Endodermal cell (in vitro differentiated cells): ENCODE data around the gene COMMD1. TPM values are rescaled to one million over a fixed set of nuclear protein-coding genes. Genes with fewer than 3 reads are reported as not detected.

Experiments
- DNase-seq: peaks from one replicate; pipeline ENCODE4 v3.0.0-alpha.2; 2017
- H3K27ac ChIP-seq: 2 replicates; pipeline ENCODE4 v1.5.1; 2013; ENCODE audit warnings: mild to moderate bottlenecking, low read depth, low read length, moderate library complexity
- H3K27me3 ChIP-seq: 2 replicates; pipeline ENCODE4 v1.6.1; 2013; ENCODE audit warnings: mild to moderate bottlenecking, low read length, moderate library complexity; ENCODE audit not compliant: insufficient read depth, control insufficient read depth, poor library complexity, severe bottlenecking
- H3K36me3 ChIP-seq: 2 replicates; pipeline ENCODE4 v1.7.0; 2013; ENCODE audit warnings: mild to moderate bottlenecking, low read length, moderate library complexity; ENCODE audit not compliant: control insufficient read depth, insufficient read depth
- H3K4me1 ChIP-seq: one replicate; pipeline ENCODE4 v1.7.0; 2013; ENCODE audit warnings: low read length; ENCODE audit not compliant: control insufficient read depth, insufficient read depth
- H3K4me3 ChIP-seq: 2 replicates; pipeline ENCODE4 v1.5.1; 2013; ENCODE audit warnings: mild to moderate bottlenecking, low read length, moderate library complexity
- H3K9ac ChIP-seq: 2 replicates; pipeline ENCODE4 v1.6.1; 2013; ENCODE audit warnings: mild to moderate bottlenecking, low read length, moderate library complexity; ENCODE audit not compliant: poor library complexity, severe bottlenecking; ENCODE audit errors: extremely low read depth
- H3K9me3 ChIP-seq: 2 replicates; pipeline ENCODE4 v1.6.1; 2013; ENCODE audit warnings: mild to moderate bottlenecking, low read length, moderate library complexity; ENCODE audit not compliant: control insufficient read depth
- H3K27ac Mint-ChIP-seq: 2 replicates; pipeline ENCODE4 v1.8.0; 2020; ENCODE audit warnings: mixed read lengths
- H3K27me3 Mint-ChIP-seq: 2 replicates; pipeline ENCODE4 v1.8.0; 2021; ENCODE audit warnings: mild to moderate bottlenecking, mixed read lengths; ENCODE audit not compliant: insufficient read depth
- H3K36me3 Mint-ChIP-seq: 2 replicates; pipeline ENCODE4 v1.8.0; 2020; ENCODE audit warnings: low read depth, mixed read lengths
- H3K4me1 Mint-ChIP-seq: 2 replicates; pipeline ENCODE4 v1.8.0; 2020; ENCODE audit warnings: mixed read lengths
- H3K4me3 Mint-ChIP-seq: 2 replicates; pipeline ENCODE4 v1.8.0; 2020; ENCODE audit warnings: mild to moderate bottlenecking, moderate library complexity, mixed read lengths
- H3K9me3 Mint-ChIP-seq: 2 replicates; pipeline ENCODE4 v1.8.0; 2020; ENCODE audit warnings: mild to moderate bottlenecking, mixed read lengths
- WGBS, 2 experiments: methylation state at CpG; one replicate each; pipeline versions ENCODE4 v1.1.5 to v1.1.7; 2013; ENCODE audit warnings: missing lambda C conversion rate in 2 of 2, mixed read lengths in 1 of 2; ENCODE audit not compliant: insufficient coverage in 1 of 2, insufficient read length in 1 of 2; 5-methylcytosine and 5-hydroxymethylcytosine counted together
- total RNA-seq, 2 donors: library from RNA; stranded (reverse); fragmentation: NEBNext Ultra II Directional in 1 of 2; extraction: Animal tissue kit (Norgen Biotek cat#: 25700) in 1 of 2; gene quantifications; 2 replicates in 1 of 2; 3 replicates in 1 of 2; pipeline ENCODE4 v1.2.1, GENCODE V29; 2021
- TF ChIP-seq, protein P1 (sequence below): fragments of 200-600 bp; sonication (generic); conservative IDR thresholded peaks from 2 replicates; pipeline ENCODE4 v1.5.0; 2021; ENCODE audit warnings: antibody characterized with exemption, mild to moderate bottlenecking

COMMD1 gene
- total RNA-seq, 2 donors from 2014 or later = 27.8 to 28.4 TPM

DNA sequence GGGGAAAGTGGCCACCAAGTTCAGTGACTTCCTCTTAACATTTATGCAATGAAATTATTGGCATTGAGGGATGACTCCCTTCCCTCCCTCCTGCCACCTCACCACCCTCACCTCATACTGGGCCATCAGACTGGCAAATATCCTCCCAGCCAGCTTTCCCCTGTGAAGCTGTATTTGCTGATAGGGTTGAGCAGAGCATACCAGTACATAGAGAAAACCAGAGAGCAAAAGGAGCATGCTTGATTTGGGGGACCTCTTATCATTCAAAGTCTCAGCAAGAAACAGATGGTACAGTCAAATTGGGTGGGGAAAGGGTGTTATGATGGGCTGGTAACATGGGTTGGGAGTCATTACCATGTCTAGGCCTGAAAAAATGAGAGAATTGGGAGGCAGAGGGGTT lies 271.3 kb downstream of the COMMD1 start:
- Histone ChIP-seq H3K4me3 (no peak overlapping the region), H3K27me3 (no peaks in the 10 kb centered on the region), H3K27ac (no peak overlapping the region), H3K9me3 (no peaks in the 10 kb centered on the region), H3K4me1 (peaks cover 10% of the 10 kb centered on the region), H3K36me3 (no peaks in the 10 kb centered on the region), H3K9ac (no peak overlapping the region)
- no peaks in the 10 kb centered on the region for H3K36me3 Mint-ChIP-seq
- H3K9me3 Mint-ChIP-seq = no peaks in the 10 kb centered on the region
- no peak overlapping the region for H3K27ac Mint-ChIP-seq
- no peak for DNase-seq
- no peak overlapping the region for H3K4me3 Mint-ChIP-seq
- no peaks in the 10 kb centered on the region for H3K27me3 Mint-ChIP-seq
- peaks cover 16% of the 10 kb centered on the region for H3K4me1 Mint-ChIP-seq
- TF ChIP-seq, protein P1, sequence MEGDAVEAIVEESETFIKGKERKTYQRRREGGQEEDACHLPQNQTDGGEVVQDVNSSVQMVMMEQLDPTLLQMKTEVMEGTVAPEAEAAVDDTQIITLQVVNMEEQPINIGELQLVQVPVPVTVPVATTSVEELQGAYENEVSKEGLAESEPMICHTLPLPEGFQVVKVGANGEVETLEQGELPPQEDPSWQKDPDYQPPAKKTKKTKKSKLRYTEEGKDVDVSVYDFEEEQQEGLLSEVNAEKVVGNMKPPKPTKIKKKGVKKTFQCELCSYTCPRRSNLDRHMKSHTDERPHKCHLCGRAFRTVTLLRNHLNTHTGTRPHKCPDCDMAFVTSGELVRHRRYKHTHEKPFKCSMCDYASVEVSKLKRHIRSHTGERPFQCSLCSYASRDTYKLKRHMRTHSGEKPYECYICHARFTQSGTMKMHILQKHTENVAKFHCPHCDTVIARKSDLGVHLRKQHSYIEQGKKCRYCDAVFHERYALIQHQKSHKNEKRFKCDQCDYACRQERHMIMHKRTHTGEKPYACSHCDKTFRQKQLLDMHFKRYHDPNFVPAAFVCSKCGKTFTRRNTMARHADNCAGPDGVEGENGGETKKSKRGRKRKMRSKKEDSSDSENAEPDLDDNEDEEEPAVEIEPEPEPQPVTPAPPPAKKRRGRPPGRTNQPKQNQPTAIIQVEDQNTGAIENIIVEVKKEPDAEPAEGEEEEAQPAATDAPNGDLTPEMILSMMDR = no peak

DNA sequence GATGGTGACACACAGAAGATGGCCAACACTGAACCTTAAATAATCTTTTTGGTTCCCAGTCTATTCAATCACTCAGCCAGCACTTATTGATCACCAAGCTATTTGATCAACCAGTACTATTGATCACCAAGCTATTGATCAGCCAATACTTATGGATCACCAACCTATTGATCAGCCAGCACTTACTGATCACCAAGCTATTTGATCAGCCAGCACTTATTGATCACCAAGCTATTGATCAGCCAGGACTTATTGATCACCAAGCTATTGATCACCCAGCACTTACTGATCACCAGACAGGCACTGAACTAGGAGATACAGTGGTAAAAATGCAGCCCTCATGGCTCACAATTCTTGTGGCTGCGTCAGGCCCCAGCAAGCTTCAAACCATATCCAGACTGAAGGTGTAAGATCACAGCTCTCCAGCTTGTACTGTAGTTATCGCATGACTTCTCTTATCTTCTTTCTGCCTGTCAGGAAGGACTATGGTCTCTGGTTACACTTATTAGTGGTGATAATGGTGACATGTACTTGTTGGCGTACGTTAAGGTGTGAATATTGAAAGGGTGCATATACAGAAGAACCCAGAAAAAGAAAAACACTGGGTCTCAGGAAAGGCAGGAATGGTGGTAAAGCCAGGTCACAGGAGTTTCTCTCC lies 272.0 kb downstream of the COMMD1 start:
- 80 to 94% methylated on average over 2 to 4 of the region's 4 CpGs for WGBS, 2 experiments
- Histone ChIP-seq H3K27me3 (no peaks in the 10 kb centered on the region), H3K4me3 (no peak overlapping the region), H3K36me3 (no peaks in the 10 kb centered on the region), H3K9me3 (no peaks in the 10 kb centered on the region), H3K4me1 (peaks cover 14% of the 10 kb centered on the region), H3K9ac (no peak overlapping the region), H3K27ac (no peak overlapping the region)
- no peaks in the 10 kb centered on the region for H3K9me3 Mint-ChIP-seq
- no peak overlapping the region for H3K4me3 Mint-ChIP-seq
- no peaks in the 10 kb centered on the region for H3K27me3 Mint-ChIP-seq
- DNase-seq = no peak
- TF ChIP-seq, protein P1 = no peak
- H3K27ac Mint-ChIP-seq = no peak overlapping the region
- H3K36me3 Mint-ChIP-seq = no peaks in the 10 kb centered on the region
- peaks cover 23% of the 10 kb centered on the region for H3K4me1 Mint-ChIP-seq

DNA sequence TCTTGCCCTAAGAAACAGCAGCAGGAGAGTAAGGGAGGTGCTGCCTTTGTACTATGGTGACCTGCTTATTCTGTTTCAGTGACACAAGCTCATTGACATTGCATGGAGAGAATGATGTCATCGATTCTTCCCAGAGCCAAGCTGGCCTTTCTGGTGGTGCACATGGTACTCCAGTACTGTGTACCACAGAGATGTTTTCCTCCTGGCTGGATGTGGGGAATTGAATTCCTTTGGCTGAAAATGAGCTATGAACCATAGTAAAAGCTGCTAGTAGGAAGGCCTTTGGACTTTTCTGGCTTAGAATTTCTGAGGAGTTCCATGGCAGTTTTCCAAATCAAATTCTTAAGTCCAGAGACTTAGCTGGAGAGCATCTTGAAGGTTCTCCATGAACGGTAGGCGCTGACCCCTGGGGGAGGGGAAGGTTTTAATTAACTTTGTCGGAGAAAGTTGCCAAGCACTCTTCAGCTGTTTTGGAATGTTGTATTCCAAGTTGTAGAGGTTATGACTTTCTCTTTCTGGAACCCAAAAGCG lies 273.3 kb downstream of the COMMD1 start:
- Mint-ChIP-seq H3K36me3 (no peaks in the 10 kb centered on the region), H3K4me3 (no peak overlapping the region), H3K27ac (no peak overlapping the region), H3K4me1 (peaks cover 26% of the 10 kb centered on the region), H3K27me3 (no peaks in the 10 kb centered on the region), H3K9me3 (no peaks in the 10 kb centered on the region)
- Histone ChIP-seq H3K9ac (no peak overlapping the region), H3K4me1 (peaks cover 14% of the 10 kb centered on the region), H3K27ac (no peak overlapping the region), H3K36me3 (no peaks in the 10 kb centered on the region), H3K27me3 (no peaks in the 10 kb centered on the region), H3K4me3 (no peak overlapping the region), H3K9me3 (no peaks in the 10 kb centered on the region)
- TF ChIP-seq, protein P1 = no peak
- WGBS, 2 experiments = 92 to 100% methylated on average over 1 to 5 of the region's 5 CpGs
- DNase-seq = no peak
